COLO668 (cell line): ENCODE results near the gene CALCB.

ENCODE experiments used
- DNase-seq: peaks from one replicate; lab custom pipeline; 2025; ENCODE audit not compliant: unreplicated experiment; lab: John Stamatoyannopoulos, UW

Gene CALCB

GRCh38 chr11:15074206-15075161 lies 1.1 kb downstream of the CALCB start:
- peak; percentile 91 for DNase-seq

DNA sequence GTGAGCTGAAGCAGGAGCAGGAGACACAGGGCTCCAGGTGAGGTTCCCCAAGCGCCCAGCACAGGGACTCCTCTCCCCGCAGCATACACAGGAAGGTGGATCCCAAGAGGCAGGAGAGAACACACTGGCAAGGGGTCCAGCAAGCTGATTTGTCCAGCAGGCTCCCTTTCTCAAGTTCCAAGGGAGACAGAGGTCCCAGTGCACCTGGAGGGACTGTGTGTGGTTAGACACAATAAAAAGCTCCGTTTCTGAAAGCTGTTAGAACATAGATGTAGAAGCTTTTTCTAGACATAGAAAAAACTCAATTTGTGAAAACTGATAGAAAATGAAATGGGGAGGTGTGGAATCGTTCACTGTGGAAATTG lies 1.8 kb downstream of the CALCB start:
- no peak for DNase-seq

DNA sequence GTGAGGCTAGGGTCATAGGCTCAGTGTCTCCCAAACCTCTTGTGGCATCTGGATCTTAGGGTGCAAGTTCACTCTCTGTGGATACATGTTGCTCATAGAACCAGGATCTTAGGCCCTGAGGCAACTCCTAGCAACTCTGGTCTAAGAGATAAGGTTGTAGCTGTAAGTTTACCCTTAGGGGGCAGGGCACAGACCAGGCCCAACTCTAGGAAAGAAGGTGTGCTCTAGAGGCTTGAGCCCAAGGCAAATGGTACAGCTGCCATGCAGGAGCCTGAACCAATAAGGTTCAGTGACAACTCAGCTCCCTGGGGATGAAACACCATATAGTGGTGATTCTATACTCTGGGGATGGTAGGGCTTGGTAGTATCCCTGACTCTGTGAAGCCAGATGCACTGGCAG lies 17.8 kb downstream of the CALCB start:
- DNase-seq, result no peak

DNA sequence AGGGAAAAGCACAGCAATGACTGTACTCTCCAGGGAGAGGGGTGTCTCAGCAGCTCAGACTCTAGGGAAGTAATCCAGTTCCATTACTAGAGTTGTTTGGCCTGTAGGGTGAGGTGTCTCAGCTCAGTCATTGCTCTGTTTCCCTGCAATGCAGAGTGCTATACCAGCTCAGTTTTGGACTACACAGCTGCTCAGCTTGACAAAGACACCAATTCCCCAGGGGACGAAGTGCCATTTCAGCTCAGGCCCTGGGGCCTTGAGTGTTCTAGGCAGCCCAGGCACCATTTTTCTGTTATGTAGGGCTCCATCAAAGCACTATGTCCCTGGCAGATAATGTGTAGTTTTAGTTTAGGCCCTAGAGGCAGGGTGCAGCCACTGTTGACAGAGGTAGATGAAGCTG lies 18.2 kb downstream of the CALCB start:
- DNase-seq, result no peak

GRCh38 chr11:15093432-15093831 lies 20.0 kb downstream of the CALCB start:
- DNase-seq, result no peak

DNA sequence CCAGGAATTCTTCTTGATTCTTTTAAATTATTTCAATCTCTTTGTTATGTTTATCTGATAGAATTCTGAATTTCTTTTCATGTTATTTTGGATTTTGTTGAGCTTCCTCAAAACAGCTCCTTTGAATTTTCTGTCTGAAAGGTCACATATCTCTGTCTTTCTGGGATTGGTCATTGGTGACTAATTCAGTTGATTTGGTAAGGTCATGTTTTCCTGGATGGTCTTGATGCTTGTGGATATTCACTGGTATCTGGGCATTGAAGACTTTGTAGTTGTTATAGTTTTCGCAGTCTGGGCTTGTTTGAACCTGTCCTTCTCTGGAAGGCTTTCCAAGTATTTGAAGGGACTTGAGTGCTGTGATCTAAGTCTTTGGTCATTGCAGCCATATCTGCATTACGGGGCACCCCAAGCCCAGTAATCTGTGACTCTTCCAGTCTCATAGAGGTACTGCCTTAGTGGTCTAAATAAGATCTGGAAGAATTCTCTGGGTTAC lies 22.4 kb downstream of the CALCB start:
- DNase-seq, result no peak

DNA sequence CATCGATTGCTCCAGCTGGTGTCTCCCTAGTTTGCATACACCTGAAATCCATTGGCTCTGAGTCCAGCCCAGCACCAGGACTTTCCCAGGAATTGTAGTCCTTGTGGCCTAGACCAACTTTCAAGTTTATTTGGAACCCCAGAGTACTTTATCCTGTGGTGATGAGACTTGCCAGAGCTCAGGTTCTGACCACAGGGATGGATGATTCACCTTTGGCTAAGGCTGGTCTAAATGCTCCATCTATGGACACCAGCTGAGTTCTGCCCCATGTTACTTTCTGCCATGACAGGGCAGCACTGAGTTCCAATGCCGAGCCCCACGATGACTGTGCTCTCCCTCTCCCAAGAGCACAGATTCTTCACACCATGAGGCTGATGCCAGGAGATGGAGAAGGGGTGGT lies 24.0 kb downstream of the CALCB start:
- no peak for DNase-seq

- DNase-seq, result no peak
These were observed 25.9 kb downstream of the CALCB start for GRCh38 chr11:15099267-15099666.

DNA sequence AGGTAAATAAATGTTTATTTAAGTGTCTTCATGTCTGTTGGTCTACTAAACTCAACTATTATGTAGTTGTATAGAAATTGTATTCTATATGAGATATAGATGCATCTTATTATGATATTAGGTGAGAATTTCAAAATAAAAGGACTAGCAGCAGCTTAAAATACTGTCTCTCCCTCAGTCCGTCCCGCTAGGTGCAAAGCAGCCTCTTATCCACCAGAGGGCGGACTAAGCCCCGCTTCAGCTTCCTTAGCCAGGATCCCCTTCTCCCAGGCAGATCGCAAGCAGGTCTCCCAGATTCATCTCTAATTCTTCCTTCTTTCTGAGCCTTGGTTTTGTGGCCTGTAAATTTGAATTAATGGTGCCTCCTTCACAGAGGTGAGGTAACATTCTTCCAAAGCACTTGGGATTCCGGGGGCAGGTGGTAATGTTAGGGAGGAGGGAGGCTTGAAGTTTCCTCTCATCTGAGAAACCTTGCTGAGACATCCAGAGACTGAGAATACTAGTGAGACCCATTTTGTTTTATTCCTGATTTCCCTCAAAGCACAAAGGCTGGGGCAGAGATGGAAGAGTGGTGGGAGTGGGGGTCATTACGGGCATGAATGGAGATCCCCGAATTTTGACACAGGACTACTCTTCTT lies 27.8 kb downstream of the CALCB start:
- peak; percentile 64 for DNase-seq

GRCh38 chr11:15104166-15104565 lies 30.8 kb downstream of the CALCB start:
- DNase-seq, result no peak

- no peak for DNase-seq
These were observed 33.0 kb downstream of the CALCB start for GRCh38 chr11:15106201-15106965.

DNA sequence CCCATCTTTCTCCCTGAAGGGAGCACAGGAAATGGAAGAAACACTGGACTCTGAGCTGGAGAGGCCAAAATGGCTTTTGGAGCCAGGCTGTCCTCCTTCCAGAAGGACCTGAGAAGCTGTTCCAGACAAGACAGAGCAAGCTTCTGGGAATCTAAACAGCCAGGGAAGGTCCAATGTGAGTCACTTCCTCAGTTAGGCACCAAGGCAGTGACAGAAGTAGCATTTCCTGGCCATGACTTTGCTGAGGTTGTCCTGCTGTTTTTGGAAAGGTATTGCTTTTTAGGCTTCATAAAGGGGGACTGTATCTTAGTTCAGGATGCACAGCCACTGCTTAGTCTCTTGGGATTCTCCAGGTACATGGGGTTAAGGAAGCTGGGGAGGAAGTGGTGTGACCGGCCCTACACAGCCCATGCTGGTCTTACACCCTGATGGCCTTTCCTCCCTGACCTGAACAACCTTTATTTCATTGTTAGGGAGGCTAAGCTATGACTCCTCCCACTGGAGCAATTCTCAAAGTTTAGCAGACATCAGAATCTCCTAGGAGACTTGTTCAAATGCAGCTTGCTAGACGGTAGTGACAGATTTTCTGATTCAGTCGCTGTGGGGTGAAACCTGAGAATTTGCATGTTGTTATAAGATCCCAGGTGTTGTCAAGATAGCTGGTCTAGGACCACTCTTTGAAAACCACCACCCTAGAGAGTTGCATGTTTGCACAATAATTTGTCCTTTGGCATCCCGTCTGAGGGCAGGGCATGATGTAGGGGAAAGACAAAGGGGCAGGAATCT lies 34.5 kb downstream of the CALCB start:
- no peak for DNase-seq

- no peak for DNase-seq
These were observed 35.3 kb downstream of the CALCB start for GRCh38 chr11:15108592-15109130.

GRCh38 chr11:15109602-15110001 lies 36.2 kb downstream of the CALCB start:
- DNase-seq, result no peak

- DNase-seq, result no peak
These were observed 37.8 kb downstream of the CALCB start for GRCh38 chr11:15111215-15111614.

GRCh38 chr11:15112131-15112541 lies 38.7 kb downstream of the CALCB start:
- DNase-seq, result no peak

DNA sequence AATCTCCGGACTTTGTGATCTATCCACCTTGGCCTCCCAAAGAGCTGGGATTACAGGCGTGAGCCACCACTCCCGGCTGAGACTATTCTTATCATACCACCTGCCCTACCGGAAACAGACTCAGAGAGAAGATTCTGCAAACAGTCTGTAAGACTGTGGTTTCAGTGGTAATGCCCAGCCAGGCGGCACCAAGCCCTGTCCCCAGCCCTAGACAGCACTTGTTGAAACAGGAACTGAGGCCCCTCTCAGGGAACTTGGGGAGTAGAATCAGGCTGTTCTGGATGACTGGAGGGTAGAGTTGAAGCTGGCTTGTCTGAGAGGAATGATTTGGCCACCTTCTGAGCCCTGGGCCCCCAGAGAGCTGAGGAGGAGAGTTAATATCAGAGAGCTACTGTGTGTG lies 40.0 kb downstream of the CALCB start:
- no peak for DNase-seq

GRCh38 chr11:15114501-15115475 lies 41.4 kb downstream of the CALCB start, which contains the start of gene INSC:
INSC (plus strand) TSS chr11:15114923; CDS start chr11:15149175, 34,252 bp downstream.
- DNase-seq, result peak; percentile 13

GRCh38 chr11:15115686-15116085 lies 42.3 kb downstream of the CALCB start:
- no peak for DNase-seq
